ENCODE data around the gene ANXA9.

GRCh38 chr1:151013518-151013917, 31.4 kb downstream of the ANXA9 start:
- no peak for TF ChIP-seq CTCF (IDR thresholded peaks at IDR 0.05 in 8 of 11, conservative IDR thresholded peaks at IDR 0.05 in 3 of 11)
- no peak for TF ChIP-seq POLR2A (IDR thresholded peaks at IDR 0.05)
- TF ChIP-seq POLR2AphosphoS5 (IDR thresholded peaks at IDR 0.05): peak in 1 of 3 donors; percentile 22

Measured in spleen (tissue), 7 donors.